ENCODE results near the gene TRAPPC2L.

GRCh38 chr16:88886845-88887521, 30.1 kb downstream of the TRAPPC2L start:
- TF ChIP-seq REST (IDR thresholded peaks at IDR 0.05; ENCODE audit: insufficient replicate concordance, low read depth): no peak
- TF ChIP-seq CTCF (IDR thresholded peaks at IDR 0.05; ENCODE audit: insufficient read depth, low read length): no peak

Data from HL-60 (cell line).